PC-3 (cell line): ENCODE measurements around the gene ZNF628. TPM values are rescaled to one million over a fixed set of nuclear protein-coding genes. Genes with fewer than 3 reads are reported as not detected.
A peak's percentile ranks its signal among the peaks of the same experiment; 100 is the strongest.

ENCODE experiments used
- ATAC-seq: fragments of 200-7000 bp; cut with Tn5 transposase; 2 replicates; pipeline ENCODE4 v1.9.1; 2020; ENCODE audit warnings: mild to moderate bottlenecking, moderate library complexity
- BruUV-seq: library from RNA; stranded (reverse); fragments of 400-500 nt; replicated peaks from 2 replicates; lab custom pipeline; 2021; lab: Mats Ljungman, UMichigan
- CTCF ChIA-PET: fragments of 300-600 bp; sonication (Branson Sonifier 250); formaldehyde crosslinking; loops from one replicate; lab custom pipeline; 2022; ENCODE audit warnings: antibody characterized with exemption; lab: Charles Lee
- POLR2A ChIA-PET: fragments of 300-600 bp; sonication (Branson Sonifier 250); formaldehyde crosslinking; loops from one replicate; lab custom pipeline; 2022; ENCODE audit warnings: antibody characterized with exemption; ENCODE audit not compliant: unreplicated experiment; lab: Charles Lee
- DNase-seq: peaks from one replicate; pipeline ENCODE4 v3.0.0-alpha.2; 2015
- H2AFZ ChIP-seq: fragments of 300-600 bp; sonication (generic); 2 replicates; pipeline ENCODE4 v1.6.0; 2016; ENCODE audit warnings: antibody characterized with exemption, low read length
- H3F3A ChIP-seq: fragments of 300-600 bp; sonication (generic); one replicate; pipeline ENCODE4 v1.6.0; 2017; ENCODE audit warnings: antibody characterized with exemption, low read length, control low read depth, mild to moderate bottlenecking; ENCODE audit not compliant: unreplicated experiment
- H3K27ac ChIP-seq: fragments of 300-600 bp; sonication (generic); 2 replicates; pipeline ENCODE4 v1.5.1; 2016; ENCODE audit warnings: mild to moderate bottlenecking, low read length
- H3K27me3 ChIP-seq: fragments of 300-600 bp; sonication (generic); 2 replicates; pipeline ENCODE4 v1.6.1; 2016; ENCODE audit warnings: low read length, mixed read lengths
- H3K36me3 ChIP-seq: fragments of 300-600 bp; sonication (generic); 2 replicates; pipeline ENCODE4 v1.6.1; 2016; ENCODE audit warnings: low read depth, mixed run types, low read length, mixed read lengths
- H3K4me1 ChIP-seq: fragments of 300-600 bp; sonication (generic); 2 replicates; pipeline ENCODE4 v1.5.1; 2016; ENCODE audit warnings: low read length; ENCODE audit not compliant: insufficient read depth
- H3K4me2 ChIP-seq: fragments of 300-600 bp; sonication (generic); 2 replicates; pipeline ENCODE4 v1.6.0; 2016; ENCODE audit warnings: low read length
- H3K4me3 ChIP-seq: fragments of 300-600 bp; sonication (generic); 2 replicates; pipeline ENCODE4 v1.5.1; 2016; ENCODE audit warnings: mild to moderate bottlenecking, low read length, mixed read lengths
- H3K79me2 ChIP-seq: fragments of 300-600 bp; sonication (generic); 2 replicates; pipeline ENCODE4 v1.6.1; 2017; ENCODE audit warnings: low read length, mixed read lengths
- H3K9ac ChIP-seq: fragments of 300-600 bp; sonication (generic); 2 replicates; pipeline ENCODE4 v1.6.0; 2016; ENCODE audit warnings: mild to moderate bottlenecking, low read length
- H3K9me2 ChIP-seq: fragments of 300-600 bp; sonication (generic); replicated peaks from 2 replicates; pipeline ENCODE4 v1.6.1; 2016; ENCODE audit warnings: mixed run types, low read length, mixed read lengths
- H3K9me3 ChIP-seq: fragments of 300-600 bp; sonication (generic); 2 replicates; pipeline ENCODE4 v1.6.1; 2016; ENCODE audit warnings: low read length, mixed read lengths
- H4K20me1 ChIP-seq: fragments of 300-600 bp; sonication (generic); 2 replicates; pipeline ENCODE4 v1.6.1; 2016; ENCODE audit warnings: low read length, mixed read lengths
- EZH2 ChIP-seq: fragments of 300-600 bp; sonication (generic); IDR thresholded peaks from one replicate; pipeline ENCODE4 v1.6.1; 2017; ENCODE audit warnings: antibody characterized with exemption, mild to moderate bottlenecking, low read length; ENCODE audit not compliant: unreplicated experiment
- EZH2phosphoT487 ChIP-seq: fragments of 300-600 bp; sonication (generic); IDR thresholded peaks from 2 replicates; pipeline ENCODE4 v1.6.1; 2018; ENCODE audit warnings: mild to moderate bottlenecking, antibody characterized with exemption, low read length, borderline replicate concordance
- intact Hi-C: fragments of 100-400 bp; cut with micrococcal nuclease; formaldehyde crosslinking; loops from 2 replicates; pipeline ENCODE4 v1.9.0; 2023
- total RNA-seq: library from RNA; depleted of rRNA; stranded (reverse); fragments of >200 nt; gene quantifications from 2 replicates; pipeline ENCODE4 v1.2.3, GENCODE V29; 2014
- TF ChIP-seq, protein P1 (sequence below): fragments of 300-600 bp; sonication (generic); conservative IDR thresholded peaks from 2 replicates; pipeline ENCODE4 v1.5.1; 2017; ENCODE audit warnings: antibody characterized with exemption, low read depth, mild to moderate bottlenecking, low read length

The ZNF628 gene
- total RNA-seq, 1 experiment from 2014 or later: 11.8 TPM

DNA sequence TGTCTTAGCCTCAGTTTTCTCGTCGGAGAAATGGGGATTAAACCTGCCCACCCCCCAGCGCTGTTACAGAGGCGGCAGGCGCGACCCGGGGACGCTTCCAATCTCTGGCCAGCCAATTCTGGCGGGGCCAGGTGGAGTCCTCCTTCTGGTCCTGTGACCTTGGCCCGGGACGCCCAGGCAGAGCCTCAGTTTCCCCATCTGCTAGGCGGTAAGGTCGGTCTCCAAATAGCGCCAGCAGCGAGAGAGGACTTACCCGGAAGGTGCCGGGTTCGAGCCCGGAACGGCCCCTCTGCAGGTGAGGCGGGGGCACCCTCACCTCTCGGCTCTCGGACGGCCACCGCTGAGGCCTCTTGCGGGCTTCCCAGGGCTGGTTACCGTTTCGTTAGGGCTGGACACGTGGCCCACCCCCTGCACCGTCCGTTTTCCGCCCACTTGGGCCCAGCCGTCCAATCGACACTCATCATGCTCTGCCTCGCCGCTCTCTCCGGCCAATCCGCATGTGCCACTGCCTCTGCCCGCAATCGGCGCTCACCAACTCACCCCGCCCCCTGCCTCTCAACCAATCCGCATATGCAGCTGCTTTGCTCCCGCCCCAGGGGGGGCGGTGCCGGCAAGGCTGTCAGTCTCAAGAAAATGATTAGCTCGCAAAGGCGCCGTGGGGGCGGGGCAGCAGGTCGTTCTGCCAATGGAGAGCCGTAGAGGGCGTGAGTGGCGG is 15.0 kb upstream of the ZNF628 start, which contains the start of gene ISOC2:
ISOC2 (minus strand) TSS at position 384 of the 715 bp plus-strand sequence. CDS start 5,156 bp downstream, outside the sequence.
- ChIA-PET CTCF (interaction anchor here (0.7 to 1.1 kb wide), 4 partner anchors 43 to 487 kb away, joined by 3 to 11 read pairs (median 4); no protein-coding TSS in a partner anchor), POLR2A (interaction anchor here (0.6 to 1.1 kb wide), 7 partner anchors 12 to 1817 kb away, joined by 3 to 17 read pairs (median 4); no protein-coding TSS in a partner anchor)
- Histone ChIP-seq H2AFZ (peak within 1 kb of the TSS; percentile 96), H3K9me2 (no peaks in the 10 kb centered on the region), H3K27ac (peak within 1 kb of the TSS; percentile 81), H3F3A (no peaks in the 10 kb centered on the region), H3K4me1 (peaks cover 13% of the 10 kb centered on the region), H3K79me2 (peaks cover 27% of the 10 kb centered on the region), H3K9me3 (no peaks in the 10 kb centered on the region), H3K27me3 (no peaks in the 10 kb centered on the region), H4K20me1 (peaks cover 6% of the 10 kb centered on the region; the same call in 1 of the 2 replicates), H3K36me3 (0 out of 2 replicates have a peak, but pooled peaks cover 2% of the 10 kb centered on the region), H3K9ac (peak within 1 kb of the TSS; percentile 97), H3K4me2 (peak within 1 kb of the TSS; percentile 97), H3K4me3 (peak within 1 kb of the TSS; percentile 91)
- ATAC-seq (peak; percentile 97), DNase-seq (peak; percentile 100)
- TF ChIP-seq, protein P1, sequence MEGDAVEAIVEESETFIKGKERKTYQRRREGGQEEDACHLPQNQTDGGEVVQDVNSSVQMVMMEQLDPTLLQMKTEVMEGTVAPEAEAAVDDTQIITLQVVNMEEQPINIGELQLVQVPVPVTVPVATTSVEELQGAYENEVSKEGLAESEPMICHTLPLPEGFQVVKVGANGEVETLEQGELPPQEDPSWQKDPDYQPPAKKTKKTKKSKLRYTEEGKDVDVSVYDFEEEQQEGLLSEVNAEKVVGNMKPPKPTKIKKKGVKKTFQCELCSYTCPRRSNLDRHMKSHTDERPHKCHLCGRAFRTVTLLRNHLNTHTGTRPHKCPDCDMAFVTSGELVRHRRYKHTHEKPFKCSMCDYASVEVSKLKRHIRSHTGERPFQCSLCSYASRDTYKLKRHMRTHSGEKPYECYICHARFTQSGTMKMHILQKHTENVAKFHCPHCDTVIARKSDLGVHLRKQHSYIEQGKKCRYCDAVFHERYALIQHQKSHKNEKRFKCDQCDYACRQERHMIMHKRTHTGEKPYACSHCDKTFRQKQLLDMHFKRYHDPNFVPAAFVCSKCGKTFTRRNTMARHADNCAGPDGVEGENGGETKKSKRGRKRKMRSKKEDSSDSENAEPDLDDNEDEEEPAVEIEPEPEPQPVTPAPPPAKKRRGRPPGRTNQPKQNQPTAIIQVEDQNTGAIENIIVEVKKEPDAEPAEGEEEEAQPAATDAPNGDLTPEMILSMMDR: no peak
- TF ChIP-seq EZH2 (no peak), EZH2phosphoT487 (no peak)
- intact Hi-C loops: loop anchor here (5.0 kb wide), 1 partner anchor 171 kb away; no protein-coding TSS in a partner anchor
- BruUV-seq: TSS peak; percentile 57

DNA sequence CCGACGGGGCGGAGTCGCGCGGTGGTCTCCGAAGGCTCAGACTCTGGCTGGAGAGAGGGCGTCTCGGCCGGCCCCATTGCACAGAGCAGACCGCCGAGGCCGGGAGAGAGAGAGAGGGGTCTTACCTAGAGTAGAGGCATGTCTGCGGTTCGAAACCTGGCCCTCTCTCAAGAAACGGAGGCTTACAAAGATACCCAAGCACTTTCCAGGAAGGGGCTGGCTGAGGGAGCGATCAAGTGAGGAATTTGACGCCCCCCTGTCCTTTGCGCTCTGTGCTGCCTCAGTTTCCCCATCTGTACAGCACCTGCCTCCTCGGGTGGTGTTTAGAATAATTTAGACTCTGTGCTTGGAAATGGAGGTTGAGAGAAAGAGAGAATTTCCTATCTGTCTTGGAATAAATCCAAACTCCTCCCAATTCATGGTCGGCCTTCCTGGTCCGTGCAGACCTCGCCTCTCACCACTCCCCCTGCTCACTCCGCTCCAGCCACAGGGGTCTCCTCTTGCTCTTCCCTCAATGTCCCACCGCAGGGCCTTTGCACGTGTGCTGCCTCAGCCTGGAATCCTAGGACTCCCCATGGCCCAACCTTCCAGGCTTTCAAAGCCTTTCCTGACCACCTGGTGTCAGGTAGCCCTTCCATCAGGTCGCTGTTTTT is 14.3 kb upstream of the ZNF628 start:
- Histone ChIP-seq H3K9me3 (no peaks in the 10 kb centered on the region), H3K27me3 (no peaks in the 10 kb centered on the region), H4K20me1 (peaks cover 6% of the 10 kb centered on the region; the same call in 1 of the 2 replicates), H3K4me2 (peak overlapping the region; percentile 93), H3K79me2 (peaks cover 27% of the 10 kb centered on the region), H3K36me3 (no peaks in the 10 kb centered on the region), H3K9me2 (no peaks in the 10 kb centered on the region), H2AFZ (peak overlapping the region; percentile 96), H3K4me3 (peak overlapping the region; percentile 75), H3F3A (no peaks in the 10 kb centered on the region), H3K27ac (no peak overlapping the region), H3K9ac (peak overlapping the region; percentile 63), H3K4me1 (peaks cover 13% of the 10 kb centered on the region)
- ATAC-seq: no peak
- TSS peak; percentile 87 for BruUV-seq
- intact Hi-C loops: loop anchor here (5.0 kb wide), 1 partner anchor 170 kb away; no protein-coding TSS in a partner anchor
- TF ChIP-seq EZH2phosphoT487 (no peak), EZH2 (no peak)
- TF ChIP-seq, protein P1: no peak
- DNase-seq: peak; percentile 44
- ChIA-PET POLR2A (interaction anchor here (0.6 to 1.1 kb wide), 6 partner anchors 12 to 1817 kb away, joined by 3 to 17 read pairs (median 4); no protein-coding TSS in a partner anchor), CTCF (interaction anchor here (0.7 to 1.1 kb wide), 4 partner anchors 42 to 487 kb away, joined by 3 to 11 read pairs (median 4); no protein-coding TSS in a partner anchor)
